Endothelial cell of umbilical vein (primary cell): ENCODE results near the gene KLF16. TPM values are rescaled to one million over a fixed set of nuclear protein-coding genes. Genes with fewer than 3 reads are reported as not detected.

Source experiments
- BruUV-seq: library from RNA; stranded (reverse); fragments of 400-500 nt; replicated peaks from 2 replicates; lab custom pipeline; 2021; lab: Mats Ljungman, UMichigan
- CTCF ChIA-PET: fragments of 300-600, 350-600 bp; sonication (Branson Sonifier 250); formaldehyde crosslinking; loops from one replicate; lab custom pipeline; 2021; ENCODE audit warnings: antibody characterized with exemption, inconsistent platforms; lab: Charles Lee
- POLR2A ChIA-PET: fragments of 300-600, 350-600 bp; sonication (Branson Sonifier 250); formaldehyde crosslinking; loops from one replicate; lab custom pipeline; 2021; ENCODE audit warnings: antibody characterized with exemption, inconsistent platforms; lab: Charles Lee
- DNase-seq: peaks from one replicate; pipeline ENCODE4 v3.0.0-alpha.2; 2011; ENCODE audit warnings: low read depth, low spot score
- FAIRE-seq: peaks from 2 replicates; lab custom pipeline; 2011; peaks lifted over from hg19 to GRCh38; lab: Jason Lieb, UNC
- H2AFZ ChIP-seq: 2 replicates; pipeline ENCODE4 v1.6.0; 2012; ENCODE audit warnings: low read depth, low read length, control low read depth, inconsistent platforms
- H3K27ac ChIP-seq: 2 replicates; pipeline ENCODE4 v1.5.1; 2011; ENCODE audit warnings: low read depth, mild to moderate bottlenecking, control low read depth, low read length, moderate library complexity; ENCODE audit not compliant: insufficient read depth
- H3K27me3 ChIP-seq, 2 experiments: 2 replicates each; pipeline versions ENCODE4 v1.6.0 to v1.6.1; 2011; ENCODE audit warnings: low read length in 2 of 2, mixed read lengths in 1 of 2; ENCODE audit not compliant: control insufficient read depth in 2 of 2, insufficient read depth in 2 of 2
- H3K36me3 ChIP-seq, 2 experiments: 2 replicates in 1 of 2; 3 replicates in 1 of 2; pipeline ENCODE4 v1.5.1; 2011; ENCODE audit warnings: low read length in 2 of 2, mild to moderate bottlenecking in 1 of 2, moderate library complexity in 1 of 2; ENCODE audit not compliant: control insufficient read depth in 2 of 2, insufficient read depth in 2 of 2; ENCODE audit errors: extremely low read depth in 1 of 2
- H3K4me1 ChIP-seq: 3 replicates; pipeline ENCODE4 v1.5.1; 2011; ENCODE audit warnings: mild to moderate bottlenecking, low read length; ENCODE audit not compliant: control insufficient read depth, insufficient read depth; ENCODE audit errors: extremely low read depth
- H3K4me2 ChIP-seq: 2 replicates; pipeline ENCODE4 v1.6.1; 2011; ENCODE audit warnings: low read length, control low read depth, mixed read lengths; ENCODE audit not compliant: insufficient read depth
- H3K4me3 ChIP-seq, 3 experiments: fragments of 200-600 bp in 1 of 3; sonication (generic), shearing (Covaris generic) in 1 of 3; replicated peaks in 1 of 3; 2 replicates each; pipeline ENCODE4 v1.5.1; 2011 to 2016; ENCODE audit warnings: control low read depth in 3 of 3, low read length in 3 of 3, mild to moderate bottlenecking in 2 of 3, inconsistent platforms in 1 of 3, low read depth in 1 of 3, moderate library complexity in 1 of 3; ENCODE audit not compliant: insufficient read depth in 1 of 3
- H3K79me2 ChIP-seq: 2 replicates; pipeline ENCODE4 v1.6.0; 2012; ENCODE audit warnings: low read length, inconsistent platforms; ENCODE audit not compliant: control insufficient read depth, insufficient read depth
- H3K9ac ChIP-seq: replicated peaks from 2 replicates; pipeline ENCODE3; 2011; ENCODE audit warnings: low read length, control low read depth; ENCODE audit not compliant: insufficient read depth; ENCODE audit errors: extremely low read depth
- H3K9me1 ChIP-seq: replicated peaks from 3 replicates; pipeline ENCODE4 v1.6.0; 2011; ENCODE audit warnings: mild to moderate bottlenecking, low read length; ENCODE audit not compliant: control insufficient read depth, insufficient read depth; ENCODE audit errors: extremely low read depth
- H3K9me3 ChIP-seq: replicated peaks from 2 replicates; pipeline ENCODE4 v1.5.1; 2012; ENCODE audit warnings: low read length, inconsistent platforms; ENCODE audit not compliant: control insufficient read depth, insufficient read depth
- H4K20me1 ChIP-seq: replicated peaks from 2 replicates; pipeline ENCODE3; 2011; ENCODE audit warnings: mild to moderate bottlenecking, low read length; ENCODE audit not compliant: control insufficient read depth, insufficient read depth; ENCODE audit errors: extremely low read depth
- EZH2 ChIP-seq: IDR thresholded peaks from 2 replicates; pipeline ENCODE4 v1.6.1; 2012; ENCODE audit warnings: borderline replicate concordance, low read depth, mild to moderate bottlenecking, moderate library complexity, low read length, inconsistent platforms; ENCODE audit not compliant: severe bottlenecking
- FOS ChIP-seq: IDR thresholded peaks from 2 replicates; pipeline ENCODE4 v1.6.1; 2011; ENCODE audit warnings: mild to moderate bottlenecking, low read length, moderate library complexity, borderline replicate concordance; ENCODE audit not compliant: insufficient read depth
- JUN ChIP-seq: IDR thresholded peaks from 2 replicates; pipeline ENCODE4 v1.6.1; 2011; ENCODE audit warnings: borderline replicate concordance, low read depth; ENCODE audit not compliant: insufficient read length, insufficient read depth
- MAX ChIP-seq: IDR thresholded peaks from 2 replicates; pipeline ENCODE4 v1.6.1; 2011; ENCODE audit not compliant: insufficient read depth, insufficient read length
- MYC ChIP-seq: IDR thresholded peaks from one replicate; pipeline ENCODE4 v1.6.1; 2011; ENCODE audit warnings: mild to moderate bottlenecking, low read depth, low read length
- POLR2A ChIP-seq: IDR thresholded peaks from 2 replicates; pipeline ENCODE4 v1.6.1; 2012; ENCODE audit warnings: low read depth, mild to moderate bottlenecking, control low read depth, low read length
- dilution Hi-C: fragments of 300-500 bp; cut with MboI; formaldehyde crosslinking; loops from one replicate; pipeline ENCODE4 v1.15.0; 2019; ENCODE audit warnings: low sequenced_read_pairs; ENCODE audit not compliant: extremely low pct_ligation_motif_present
- intact Hi-C: fragments of 100-400 bp; cut with micrococcal nuclease; formaldehyde crosslinking; loops from one replicate; pipeline ENCODE4 v1.10.0; 2022
- polyA plus RNA-seq, 4 experiments: library from polyadenylated mRNA; depleted of rRNA in 3 of 4; stranded (reverse) in 3 of 4; unstranded in 1 of 4; fragments of >200 nt; gene quantifications; 2 replicates each; pipeline versions ENCODE4 v1.2.1 to v1.2.3, GENCODE V29; 2011 to 2012; ENCODE audit warnings: missing spikeins in 1 of 4
- total RNA-seq: library from RNA; stranded (reverse); gene quantifications from 2 replicates; pipeline ENCODE4 v1.2.3, GENCODE V29; 2021
- TF ChIP-seq, protein P1 (sequence below), 2 donors: IDR thresholded peaks; 1 replicate in 1 of 2; 2 replicates in 1 of 2; pipeline ENCODE4 v1.5.1; 2011; ENCODE audit warnings: low read length in 2 of 2, mild to moderate bottlenecking in 2 of 2, moderate library complexity in 2 of 2, control low read depth in 1 of 2, inconsistent platforms in 1 of 2, low read depth in 1 of 2; ENCODE audit not compliant: insufficient read depth in 1 of 2; ENCODE audit errors: extremely low read depth in 1 of 2

Gene KLF16
- total and polyA plus RNA-seq, 2 donors (not counting 3 experiments of a cell fraction or from before 2014, with no cell fraction given): 11.6 to 36.6 TPM

- FAIRE-seq (no peak), DNase-seq (no peak)
- intact Hi-C loops (no loop called here), dilution Hi-C loops (no loop called here)
- H3K36me3 ChIP-seq: peaks cover 0 to 5% of the 10 kb centered on the region in 2 experiments
- H3K4me2 ChIP-seq: no peak overlapping the region
- no peaks in the 10 kb centered on the region for H4K20me1 ChIP-seq
- peaks cover 11% of the 10 kb centered on the region for H3K4me1 ChIP-seq
- H3K9ac ChIP-seq: no peak overlapping the region
- POLR2A ChIA-PET: no interaction called here
- no peak overlapping the region for H3K27ac ChIP-seq
- H3K4me3 ChIP-seq: no peak overlapping the region
- no peaks in the 10 kb centered on the region for H3K9me1 ChIP-seq
- TF ChIP-seq FOS (no peak), EZH2 (no peak), JUN (no peak), MYC (no peak), MAX (no peak), POLR2A (no peak)
- TF ChIP-seq, protein P1, sequence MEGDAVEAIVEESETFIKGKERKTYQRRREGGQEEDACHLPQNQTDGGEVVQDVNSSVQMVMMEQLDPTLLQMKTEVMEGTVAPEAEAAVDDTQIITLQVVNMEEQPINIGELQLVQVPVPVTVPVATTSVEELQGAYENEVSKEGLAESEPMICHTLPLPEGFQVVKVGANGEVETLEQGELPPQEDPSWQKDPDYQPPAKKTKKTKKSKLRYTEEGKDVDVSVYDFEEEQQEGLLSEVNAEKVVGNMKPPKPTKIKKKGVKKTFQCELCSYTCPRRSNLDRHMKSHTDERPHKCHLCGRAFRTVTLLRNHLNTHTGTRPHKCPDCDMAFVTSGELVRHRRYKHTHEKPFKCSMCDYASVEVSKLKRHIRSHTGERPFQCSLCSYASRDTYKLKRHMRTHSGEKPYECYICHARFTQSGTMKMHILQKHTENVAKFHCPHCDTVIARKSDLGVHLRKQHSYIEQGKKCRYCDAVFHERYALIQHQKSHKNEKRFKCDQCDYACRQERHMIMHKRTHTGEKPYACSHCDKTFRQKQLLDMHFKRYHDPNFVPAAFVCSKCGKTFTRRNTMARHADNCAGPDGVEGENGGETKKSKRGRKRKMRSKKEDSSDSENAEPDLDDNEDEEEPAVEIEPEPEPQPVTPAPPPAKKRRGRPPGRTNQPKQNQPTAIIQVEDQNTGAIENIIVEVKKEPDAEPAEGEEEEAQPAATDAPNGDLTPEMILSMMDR (IDR thresholded peaks at IDR 0.05; ENCODE audit: extremely low read depth in 1 of 2, insufficient read depth in 1 of 2, low read depth in 1 of 2, low read length in 2 of 2): no peak
- BruUV-seq: no TSS peak
- peaks cover 82% of the 10 kb centered on the region for H3K79me2 ChIP-seq
- no peak overlapping the region for H2AFZ ChIP-seq
- CTCF ChIA-PET: interaction anchor here (1.0 to 7.6 kb wide), 8 partner anchors 9 to 68 kb away, joined by 3 to 83 read pairs (median 8); no protein-coding TSS in a partner anchor
- no peaks in the 10 kb centered on the region for H3K9me3 ChIP-seq
- H3K27me3 ChIP-seq: no peaks in the 10 kb centered on the region
These were observed 26.7 kb downstream of the KLF16 start for GRCh38 chr19:1836458-1837221.
